Endothelial cell of umbilical vein (primary cell): Measurements from ENCODE around the gene TOP3A. TPM values are rescaled to one million over a fixed set of nuclear protein-coding genes. Genes with fewer than 3 reads are reported as not detected.

Experiments
- BruUV-seq: library from RNA; stranded (reverse); fragments of 400-500 nt; replicated peaks from 2 replicates; lab custom pipeline; 2021; lab: Mats Ljungman, UMichigan
- CTCF ChIA-PET: fragments of 300-600, 350-600 bp; sonication (Branson Sonifier 250); formaldehyde crosslinking; loops from one replicate; lab custom pipeline; 2021; ENCODE audit warnings: antibody characterized with exemption, inconsistent platforms; lab: Charles Lee
- POLR2A ChIA-PET: fragments of 300-600, 350-600 bp; sonication (Branson Sonifier 250); formaldehyde crosslinking; loops from one replicate; lab custom pipeline; 2021; ENCODE audit warnings: antibody characterized with exemption, inconsistent platforms; lab: Charles Lee
- DNase-seq: peaks from one replicate; pipeline ENCODE4 v3.0.0-alpha.2; 2011; ENCODE audit warnings: low read depth, low spot score
- FAIRE-seq: peaks from 2 replicates; lab custom pipeline; 2011; peaks lifted over from hg19 to GRCh38; lab: Jason Lieb, UNC
- H2AFZ ChIP-seq: 2 replicates; pipeline ENCODE4 v1.6.0; 2012; ENCODE audit warnings: low read depth, low read length, control low read depth, inconsistent platforms
- H3K27ac ChIP-seq: 2 replicates; pipeline ENCODE4 v1.5.1; 2011; ENCODE audit warnings: low read depth, mild to moderate bottlenecking, control low read depth, low read length, moderate library complexity; ENCODE audit not compliant: insufficient read depth
- H3K27me3 ChIP-seq, 2 experiments: 2 replicates each; pipeline versions ENCODE4 v1.6.0 to v1.6.1; 2011; ENCODE audit warnings: low read length in 2 of 2, mixed read lengths in 1 of 2; ENCODE audit not compliant: control insufficient read depth in 2 of 2, insufficient read depth in 2 of 2
- H3K36me3 ChIP-seq, 2 experiments: 2 replicates in 1 of 2; 3 replicates in 1 of 2; pipeline ENCODE4 v1.5.1; 2011; ENCODE audit warnings: low read length in 2 of 2, mild to moderate bottlenecking in 1 of 2, moderate library complexity in 1 of 2; ENCODE audit not compliant: control insufficient read depth in 2 of 2, insufficient read depth in 2 of 2; ENCODE audit errors: extremely low read depth in 1 of 2
- H3K4me1 ChIP-seq: 3 replicates; pipeline ENCODE4 v1.5.1; 2011; ENCODE audit warnings: mild to moderate bottlenecking, low read length; ENCODE audit not compliant: control insufficient read depth, insufficient read depth; ENCODE audit errors: extremely low read depth
- H3K4me2 ChIP-seq: 2 replicates; pipeline ENCODE4 v1.6.1; 2011; ENCODE audit warnings: low read length, control low read depth, mixed read lengths; ENCODE audit not compliant: insufficient read depth
- H3K4me3 ChIP-seq, 3 experiments: fragments of 200-600 bp in 1 of 3; sonication (generic), shearing (Covaris generic) in 1 of 3; replicated peaks in 1 of 3; 2 replicates each; pipeline ENCODE4 v1.5.1; 2011 to 2016; ENCODE audit warnings: control low read depth in 3 of 3, low read length in 3 of 3, mild to moderate bottlenecking in 2 of 3, inconsistent platforms in 1 of 3, low read depth in 1 of 3, moderate library complexity in 1 of 3; ENCODE audit not compliant: insufficient read depth in 1 of 3
- H3K79me2 ChIP-seq: 2 replicates; pipeline ENCODE4 v1.6.0; 2012; ENCODE audit warnings: low read length, inconsistent platforms; ENCODE audit not compliant: control insufficient read depth, insufficient read depth
- H3K9ac ChIP-seq: replicated peaks from 2 replicates; pipeline ENCODE3; 2011; ENCODE audit warnings: low read length, control low read depth; ENCODE audit not compliant: insufficient read depth; ENCODE audit errors: extremely low read depth
- H3K9me1 ChIP-seq: replicated peaks from 3 replicates; pipeline ENCODE4 v1.6.0; 2011; ENCODE audit warnings: mild to moderate bottlenecking, low read length; ENCODE audit not compliant: control insufficient read depth, insufficient read depth; ENCODE audit errors: extremely low read depth
- H3K9me3 ChIP-seq: replicated peaks from 2 replicates; pipeline ENCODE4 v1.5.1; 2012; ENCODE audit warnings: low read length, inconsistent platforms; ENCODE audit not compliant: control insufficient read depth, insufficient read depth
- H4K20me1 ChIP-seq: replicated peaks from 2 replicates; pipeline ENCODE3; 2011; ENCODE audit warnings: mild to moderate bottlenecking, low read length; ENCODE audit not compliant: control insufficient read depth, insufficient read depth; ENCODE audit errors: extremely low read depth
- CTCF ChIP-seq, 2 donors: IDR thresholded peaks; 1 replicate in 1 of 2; 2 replicates in 1 of 2; pipeline ENCODE4 v1.5.1; 2011; ENCODE audit warnings: low read length in 2 of 2, mild to moderate bottlenecking in 2 of 2, moderate library complexity in 2 of 2, control low read depth in 1 of 2, inconsistent platforms in 1 of 2, low read depth in 1 of 2; ENCODE audit not compliant: insufficient read depth in 1 of 2; ENCODE audit errors: extremely low read depth in 1 of 2
- EZH2 ChIP-seq: IDR thresholded peaks from 2 replicates; pipeline ENCODE4 v1.6.1; 2012; ENCODE audit warnings: borderline replicate concordance, low read depth, mild to moderate bottlenecking, moderate library complexity, low read length, inconsistent platforms; ENCODE audit not compliant: severe bottlenecking
- FOS ChIP-seq: IDR thresholded peaks from 2 replicates; pipeline ENCODE4 v1.6.1; 2011; ENCODE audit warnings: mild to moderate bottlenecking, low read length, moderate library complexity, borderline replicate concordance; ENCODE audit not compliant: insufficient read depth
- GATA2 ChIP-seq: IDR thresholded peaks from 2 replicates; pipeline ENCODE4 v1.7.0; 2011; ENCODE audit warnings: low read depth, mild to moderate bottlenecking, moderate library complexity, mixed read lengths, low read length; ENCODE audit not compliant: insufficient read length, insufficient read depth
- JUN ChIP-seq: IDR thresholded peaks from 2 replicates; pipeline ENCODE4 v1.6.1; 2011; ENCODE audit warnings: borderline replicate concordance, low read depth; ENCODE audit not compliant: insufficient read length, insufficient read depth
- MYC ChIP-seq: IDR thresholded peaks from one replicate; pipeline ENCODE4 v1.6.1; 2011; ENCODE audit warnings: mild to moderate bottlenecking, low read depth, low read length
- POLR2A ChIP-seq: IDR thresholded peaks from 2 replicates; pipeline ENCODE4 v1.6.1; 2012; ENCODE audit warnings: low read depth, mild to moderate bottlenecking, control low read depth, low read length
- POLR2AphosphoS5 ChIP-seq: IDR thresholded peaks from 2 replicates; pipeline ENCODE4 v1.6.1; 2012; ENCODE audit warnings: low read depth, mild to moderate bottlenecking, control low read depth, low read length, moderate library complexity; ENCODE audit not compliant: insufficient read depth
- dilution Hi-C: fragments of 300-500 bp; cut with MboI; formaldehyde crosslinking; loops from one replicate; pipeline ENCODE4 v1.15.0; 2019; ENCODE audit warnings: low sequenced_read_pairs; ENCODE audit not compliant: extremely low pct_ligation_motif_present
- intact Hi-C: fragments of 100-400 bp; cut with micrococcal nuclease; formaldehyde crosslinking; loops from one replicate; pipeline ENCODE4 v1.10.0; 2022
- polyA plus RNA-seq, 4 experiments: library from polyadenylated mRNA; depleted of rRNA in 3 of 4; stranded (reverse) in 3 of 4; unstranded in 1 of 4; fragments of >200 nt; gene quantifications; 2 replicates each; pipeline versions ENCODE4 v1.2.1 to v1.2.3, GENCODE V29; 2011 to 2012; ENCODE audit warnings: missing spikeins in 1 of 4
- total RNA-seq: library from RNA; stranded (reverse); gene quantifications from 2 replicates; pipeline ENCODE4 v1.2.3, GENCODE V29; 2021
- TF ChIP-seq, protein P1 (sequence below): IDR thresholded peaks from 2 replicates; pipeline ENCODE4 v1.6.1; 2011; ENCODE audit not compliant: insufficient read depth, insufficient read length

Gene TOP3A
- total and polyA plus RNA-seq, 2 donors (not counting 3 experiments of a cell fraction or from before 2014, with no cell fraction given) = 20.4 to 53.1 TPM

- intact Hi-C loops = no loop called here
- no peak overlapping the region for H2AFZ ChIP-seq
- H3K27ac ChIP-seq = no peak overlapping the region
- TF ChIP-seq GATA2 (no peak), FOS (no peak), CTCF (IDR thresholded peaks at IDR 0.05; ENCODE audit: extremely low read depth in 1 of 2, insufficient read depth in 1 of 2, low read depth in 1 of 2, low read length in 2 of 2) (no peak), EZH2 (no peak), MYC (no peak), POLR2A (no peak), JUN (no peak), POLR2AphosphoS5 (no peak)
- TF ChIP-seq, protein P1, sequence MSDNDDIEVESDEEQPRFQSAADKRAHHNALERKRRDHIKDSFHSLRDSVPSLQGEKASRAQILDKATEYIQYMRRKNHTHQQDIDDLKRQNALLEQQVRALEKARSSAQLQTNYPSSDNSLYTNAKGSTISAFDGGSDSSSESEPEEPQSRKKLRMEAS = no peak
- dilution Hi-C loops = no loop called here
- BruUV-seq = no TSS peak
- POLR2A ChIA-PET = no interaction called here
- H3K4me3 ChIP-seq = no peak overlapping the region
- H3K4me1 ChIP-seq = peaks cover 11% of the 10 kb centered on the region
- CTCF ChIA-PET = no interaction called here
- no peaks in the 10 kb centered on the region for H3K9me1 ChIP-seq
- no peak for DNase-seq
- peaks cover 45% of the 10 kb centered on the region for H3K79me2 ChIP-seq
- H3K9ac ChIP-seq = no peak overlapping the region
- H3K27me3 ChIP-seq = no peaks in the 10 kb centered on the region
- H3K36me3 ChIP-seq = peaks cover 6 to 22% of the 10 kb centered on the region in 2 experiments
- H3K4me2 ChIP-seq = no peak overlapping the region
- FAIRE-seq = no peak
- H4K20me1 ChIP-seq = no peaks in the 10 kb centered on the region
- H3K9me3 ChIP-seq = no peaks in the 10 kb centered on the region
These were observed 84.3 kb downstream of the TOP3A start for GRCh38 chr17:18230288-18231141.
